ENCODE data around the gene VAV3. TPM values are rescaled to one million over a fixed set of nuclear protein-coding genes. Genes with fewer than 3 reads are reported as not detected.

The VAV3 gene
- total and polyA plus RNA-seq, 2 of the 13 experiments (the other 11 are each of a cell fraction or from before 2014, with no cell fraction given): 15.9 to 29.8 TPM

DNA sequence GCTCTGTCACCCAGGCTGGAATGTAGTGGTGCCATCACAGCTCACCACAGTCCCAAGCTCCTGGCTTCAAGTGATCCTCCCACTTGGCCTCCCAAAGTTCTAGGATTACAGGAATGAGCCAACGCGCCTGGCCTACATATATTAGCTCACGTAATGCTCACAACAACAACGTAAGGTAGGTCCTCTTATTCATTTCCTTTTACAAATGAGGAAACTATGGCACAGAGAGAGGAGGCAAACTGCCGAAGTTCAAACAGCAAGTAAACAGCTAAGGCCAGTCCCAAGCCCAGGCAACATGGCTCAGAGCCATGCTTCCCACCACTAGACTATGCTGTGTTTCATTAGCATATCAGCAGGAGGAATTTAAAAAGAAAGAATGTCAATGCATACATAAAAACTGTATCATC lies 284.4 kb downstream of the VAV3 start (continued):
- TF ChIP-seq ZFY (CRISPR knock-in tag; IDR thresholded peaks at IDR 0.05) (peak; percentile 48), CBX1 (IDR thresholded peaks at IDR 0.05; ENCODE audit: low read depth) (no peak), ZNF792 (CRISPR knock-in tag; IDR thresholded peaks at IDR 0.05) (no peak), MED1 (CRISPR knock-in tag; IDR thresholded peaks at IDR 0.05) (peak; percentile 16; the same call in 1 of the 2 replicates), ZNF644 (CRISPR knock-in tag; IDR thresholded peaks at IDR 0.05; ENCODE audit: low read depth) (peak; percentile 96), SOX13 (IDR thresholded peaks at IDR 0.05) (no peak; the same call in 1 of the 2 replicates), SOX13 (CRISPR knock-in tag; conservative IDR thresholded peaks at IDR 0.05 in 1 of 2, IDR thresholded peaks at IDR 0.05 in 1 of 2) (peak in 1 of 2 experiments; percentile 12; a peak in 2 of 4 replicates), RNF2 (conservative IDR thresholded peaks at IDR 0.05; ENCODE audit: low read depth) (no peak), CEBPG (CRISPR knock-in tag; IDR thresholded peaks at IDR 0.05) (peak; percentile 39; the same call in 1 of the 2 replicates), ZNF441 (CRISPR knock-in tag; IDR thresholded peaks at IDR 0.05; ENCODE audit: borderline replicate concordance) (no peak), NFRKB (IDR thresholded peaks at IDR 0.05) (no peak), SRSF9 (IDR thresholded peaks at IDR 0.05; ENCODE audit: borderline replicate concordance, insufficient read depth, low read depth, low read length, poor library complexity, severe bottlenecking) (no peak), NKX3-1 (CRISPR knock-in tag; IDR thresholded peaks at IDR 0.05) (peak; percentile 16; the same call in 1 of the 2 replicates), MAZ (IDR thresholded peaks at IDR 0.05; ENCODE audit: borderline replicate concordance, low read depth, low read length) (no peak), MAZ (CRISPR knock-in tag; IDR thresholded peaks at IDR 0.05; ENCODE audit: low read depth) (no peak), ZNF230 (CRISPR knock-in tag; IDR thresholded peaks at IDR 0.05) (no peak), BCL6 (CRISPR knock-in tag; IDR thresholded peaks at IDR 0.05) (peak; percentile 47; the same call in 1 of the 2 replicates), POGZ (CRISPR knock-in tag; IDR thresholded peaks at IDR 0.05) (peak; percentile 85), ZNF563 (CRISPR knock-in tag; IDR thresholded peaks at IDR 0.05) (no peak), CBX5 (CRISPR knock-in tag; IDR thresholded peaks at IDR 0.05; ENCODE audit: borderline replicate concordance) (peak; percentile 38; the same call in 1 of the 2 replicates), SRY (CRISPR knock-in tag; IDR thresholded peaks at IDR 0.05) (no peak), SMYD3 (CRISPR knock-in tag; IDR thresholded peaks at IDR 0.05) (no peak), KAT2B (IDR thresholded peaks at IDR 0.05; ENCODE audit: borderline replicate concordance, low read depth, low read length) (no peak), GABPA (IDR thresholded peaks at IDR 0.05; ENCODE audit: low read depth, low read length) (no peak), GABPA (CRISPR knock-in tag; IDR thresholded peaks at IDR 0.05; ENCODE audit: low read depth) (0 out of 2 replicates have a peak, but pooled peaks have one; percentile 7), ZNF331 (CRISPR knock-in tag; IDR thresholded peaks at IDR 0.05) (peak; percentile 42; the same call in 1 of the 2 replicates)
- TF ChIP-seq, protein P1, sequence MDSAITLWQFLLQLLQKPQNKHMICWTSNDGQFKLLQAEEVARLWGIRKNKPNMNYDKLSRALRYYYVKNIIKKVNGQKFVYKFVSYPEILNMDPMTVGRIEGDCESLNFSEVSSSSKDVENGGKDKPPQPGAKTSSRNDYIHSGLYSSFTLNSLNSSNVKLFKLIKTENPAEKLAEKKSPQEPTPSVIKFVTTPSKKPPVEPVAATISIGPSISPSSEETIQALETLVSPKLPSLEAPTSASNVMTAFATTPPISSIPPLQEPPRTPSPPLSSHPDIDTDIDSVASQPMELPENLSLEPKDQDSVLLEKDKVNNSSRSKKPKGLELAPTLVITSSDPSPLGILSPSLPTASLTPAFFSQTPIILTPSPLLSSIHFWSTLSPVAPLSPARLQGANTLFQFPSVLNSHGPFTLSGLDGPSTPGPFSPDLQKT (CRISPR knock-in tag; IDR thresholded peaks at IDR 0.05; ENCODE audit: borderline replicate concordance): no peak
- TF ChIP-seq, protein P2, sequence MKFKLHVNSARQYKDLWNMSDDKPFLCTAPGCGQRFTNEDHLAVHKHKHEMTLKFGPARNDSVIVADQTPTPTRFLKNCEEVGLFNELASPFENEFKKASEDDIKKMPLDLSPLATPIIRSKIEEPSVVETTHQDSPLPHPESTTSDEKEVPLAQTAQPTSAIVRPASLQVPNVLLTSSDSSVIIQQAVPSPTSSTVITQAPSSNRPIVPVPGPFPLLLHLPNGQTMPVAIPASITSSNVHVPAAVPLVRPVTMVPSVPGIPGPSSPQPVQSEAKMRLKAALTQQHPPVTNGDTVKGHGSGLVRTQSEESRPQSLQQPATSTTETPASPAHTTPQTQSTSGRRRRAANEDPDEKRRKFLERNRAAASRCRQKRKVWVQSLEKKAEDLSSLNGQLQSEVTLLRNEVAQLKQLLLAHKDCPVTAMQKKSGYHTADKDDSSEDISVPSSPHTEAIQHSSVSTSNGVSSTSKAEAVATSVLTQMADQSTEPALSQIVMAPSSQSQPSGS (CRISPR knock-in tag; IDR thresholded peaks at IDR 0.05): no peak
- TF ChIP-seq, protein P3, sequence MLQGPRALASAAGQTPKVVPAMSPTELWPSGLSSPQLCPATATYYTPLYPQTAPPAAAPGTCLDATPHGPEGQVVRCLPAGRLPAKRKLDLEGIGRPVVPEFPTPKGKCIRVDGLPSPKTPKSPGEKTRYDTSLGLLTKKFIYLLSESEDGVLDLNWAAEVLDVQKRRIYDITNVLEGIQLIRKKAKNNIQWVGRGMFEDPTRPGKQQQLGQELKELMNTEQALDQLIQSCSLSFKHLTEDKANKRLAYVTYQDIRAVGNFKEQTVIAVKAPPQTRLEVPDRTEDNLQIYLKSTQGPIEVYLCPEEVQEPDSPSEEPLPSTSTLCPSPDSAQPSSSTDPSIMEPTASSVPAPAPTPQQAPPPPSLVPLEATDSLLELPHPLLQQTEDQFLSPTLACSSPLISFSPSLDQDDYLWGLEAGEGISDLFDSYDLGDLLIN (CRISPR knock-in tag; IDR thresholded peaks at IDR 0.05; ENCODE audit: borderline replicate concordance): no peak
- TF ChIP-seq, protein P4, sequence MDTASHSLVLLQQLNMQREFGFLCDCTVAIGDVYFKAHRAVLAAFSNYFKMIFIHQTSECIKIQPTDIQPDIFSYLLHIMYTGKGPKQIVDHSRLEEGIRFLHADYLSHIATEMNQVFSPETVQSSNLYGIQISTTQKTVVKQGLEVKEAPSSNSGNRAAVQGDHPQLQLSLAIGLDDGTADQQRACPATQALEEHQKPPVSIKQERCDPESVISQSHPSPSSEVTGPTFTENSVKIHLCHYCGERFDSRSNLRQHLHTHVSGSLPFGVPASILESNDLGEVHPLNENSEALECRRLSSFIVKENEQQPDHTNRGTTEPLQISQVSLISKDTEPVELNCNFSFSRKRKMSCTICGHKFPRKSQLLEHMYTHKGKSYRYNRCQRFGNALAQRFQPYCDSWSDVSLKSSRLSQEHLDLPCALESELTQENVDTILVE (CRISPR knock-in tag; IDR thresholded peaks at IDR 0.05): 0 out of 2 replicates have a peak, but pooled peaks have one; percentile 15
